HG02970 (cell line): Measurements from ENCODE around the gene STK32C.
"Not testable (repeated sequence)": the region's sequence is repeated elsewhere in the genome, so short reads cannot be mapped to it uniquely, and the experiment has no call there.

Source experiments
- ATAC-seq: cut with Tn5 transposase; IDR thresholded peaks from one replicate; pipeline ENCODE4 v1.9.1; 2021; ENCODE audit warnings: mild to moderate bottlenecking, moderate library complexity, moderate number of reproducible peaks; ENCODE audit not compliant: unreplicated experiment, low FRiP score

The STK32C gene

DNA sequence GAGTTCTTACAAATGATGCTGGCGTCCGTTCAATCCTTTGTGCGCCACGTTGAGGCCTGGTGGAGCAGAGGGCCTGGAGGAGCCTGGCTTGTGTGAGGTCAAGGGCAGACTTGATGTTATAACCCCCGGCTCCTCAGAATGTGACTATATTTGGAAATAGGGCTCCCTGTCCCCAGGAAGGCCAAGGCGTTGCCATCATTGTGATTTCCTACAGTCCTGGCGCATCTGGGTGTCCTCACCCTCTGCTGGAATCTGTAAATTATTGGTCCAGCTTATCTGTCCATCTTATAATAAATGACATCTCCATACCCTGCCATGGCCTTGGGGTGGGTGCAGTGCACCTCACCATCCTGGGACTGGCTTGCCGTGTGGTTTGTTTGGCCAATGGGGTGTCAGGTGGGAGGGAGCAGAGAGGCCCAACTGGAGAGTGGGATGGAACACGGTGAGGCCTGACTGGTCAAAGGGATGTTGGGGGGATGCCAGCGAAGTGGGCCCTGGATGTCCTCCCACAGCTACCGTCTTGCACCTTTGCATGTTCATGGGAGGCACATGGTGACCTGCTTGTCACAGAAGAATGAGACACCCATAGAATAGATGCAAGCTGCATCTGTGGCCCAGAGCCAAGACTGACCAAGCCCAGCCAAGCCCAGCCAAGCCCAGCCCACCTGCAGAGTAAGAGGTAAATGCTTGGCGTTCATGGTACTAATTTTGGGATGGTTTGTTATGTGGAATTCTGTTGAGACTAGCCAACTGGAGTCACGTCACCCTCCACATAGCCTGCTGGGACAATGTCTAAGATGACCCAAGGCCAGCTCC is 13.1 kb upstream of the STK32C start:
- no peak for ATAC-seq

DNA sequence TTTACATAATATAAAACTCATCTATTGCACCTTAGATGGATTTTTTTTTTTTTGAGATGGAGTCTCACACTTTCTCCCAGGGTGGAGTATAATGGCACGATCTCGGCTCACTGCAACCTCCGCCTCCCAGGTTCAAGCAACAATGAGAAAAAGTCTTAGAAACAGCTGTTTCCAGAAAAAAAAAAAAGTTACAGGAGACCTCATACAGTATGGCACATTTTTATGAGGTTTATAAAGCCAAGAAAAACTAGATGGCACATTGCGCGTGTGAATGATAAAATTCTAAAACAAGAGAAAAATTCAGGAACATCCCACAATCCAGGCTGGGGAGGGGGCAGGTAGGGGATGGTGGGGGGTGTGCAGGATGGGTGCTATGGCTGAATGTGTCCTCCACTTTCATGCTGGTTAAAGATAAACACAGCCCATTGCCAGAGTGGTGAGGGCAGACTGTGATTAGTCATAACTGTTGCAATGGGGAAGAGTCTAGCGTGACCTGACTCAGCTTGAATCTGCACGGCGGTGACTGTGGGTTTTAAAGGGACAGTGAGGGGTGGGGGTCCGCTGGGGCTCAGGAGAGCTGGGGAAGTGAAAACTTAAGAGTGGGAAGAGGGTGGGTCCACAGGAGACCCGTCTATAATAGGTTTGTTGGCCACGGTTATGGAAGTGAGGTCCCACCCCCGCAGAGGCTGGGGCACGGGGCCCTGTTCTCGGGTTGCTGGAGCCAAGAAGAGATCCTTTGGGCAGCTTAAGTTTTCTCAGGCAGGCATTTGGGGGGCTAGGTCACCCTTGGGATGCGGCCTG is 12.3 kb upstream of the STK32C start:
- ATAC-seq, result peak; percentile 94

DNA sequence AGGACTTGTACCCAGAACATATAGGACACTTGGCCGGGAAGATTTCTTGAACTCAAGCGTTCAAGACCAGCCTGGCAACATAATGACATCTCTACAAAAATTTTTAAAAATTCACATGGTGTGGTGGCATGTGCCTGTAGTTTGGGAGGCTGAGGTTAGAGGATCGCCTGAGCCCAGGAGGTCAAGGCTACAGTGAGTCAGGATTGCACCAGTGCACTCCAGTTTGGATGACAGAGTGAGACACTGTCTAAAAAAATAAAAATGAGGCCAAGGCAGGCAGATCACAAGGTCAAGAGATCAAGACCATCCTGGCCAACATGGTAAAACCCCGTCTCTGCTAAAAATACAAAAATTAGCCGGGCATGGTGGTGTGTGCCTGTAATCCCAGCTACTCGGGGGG is 9.7 kb upstream of the STK32C start:
- ATAC-seq, result not testable (repeated sequence)

GRCh38 chr10:132316133-132316532 is 8.4 kb upstream of the STK32C start:
- no peak for ATAC-seq

GRCh38 chr10:132314881-132315280 is 7.1 kb upstream of the STK32C start:
- ATAC-seq, result not testable (repeated sequence)

DNA sequence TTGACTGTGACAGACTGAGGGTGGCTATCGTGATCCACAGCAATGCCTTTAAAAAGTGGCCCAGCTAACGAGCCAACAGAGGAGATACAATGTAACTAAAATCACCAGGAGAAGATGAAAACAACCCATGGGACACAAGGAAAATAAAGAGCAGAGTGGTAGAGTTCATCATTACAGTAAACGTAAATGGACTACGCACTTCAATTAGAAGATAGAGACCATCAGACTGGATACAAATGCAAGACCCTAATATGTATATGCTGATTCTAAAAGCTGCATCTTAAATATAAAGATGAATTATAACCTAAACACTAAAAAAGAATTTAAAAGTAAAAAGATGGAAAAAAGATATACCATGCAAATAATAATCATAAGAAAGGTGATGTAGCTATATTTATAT is 6.6 kb upstream of the STK32C start:
- ATAC-seq, result no peak

- ATAC-seq, result no peak
Observed at GRCh38 chr10:132313865-132314264, 6.1 kb upstream of the STK32C start.

GRCh38 chr10:132313305-132313704 is 5.6 kb upstream of the STK32C start:
- no peak for ATAC-seq

DNA sequence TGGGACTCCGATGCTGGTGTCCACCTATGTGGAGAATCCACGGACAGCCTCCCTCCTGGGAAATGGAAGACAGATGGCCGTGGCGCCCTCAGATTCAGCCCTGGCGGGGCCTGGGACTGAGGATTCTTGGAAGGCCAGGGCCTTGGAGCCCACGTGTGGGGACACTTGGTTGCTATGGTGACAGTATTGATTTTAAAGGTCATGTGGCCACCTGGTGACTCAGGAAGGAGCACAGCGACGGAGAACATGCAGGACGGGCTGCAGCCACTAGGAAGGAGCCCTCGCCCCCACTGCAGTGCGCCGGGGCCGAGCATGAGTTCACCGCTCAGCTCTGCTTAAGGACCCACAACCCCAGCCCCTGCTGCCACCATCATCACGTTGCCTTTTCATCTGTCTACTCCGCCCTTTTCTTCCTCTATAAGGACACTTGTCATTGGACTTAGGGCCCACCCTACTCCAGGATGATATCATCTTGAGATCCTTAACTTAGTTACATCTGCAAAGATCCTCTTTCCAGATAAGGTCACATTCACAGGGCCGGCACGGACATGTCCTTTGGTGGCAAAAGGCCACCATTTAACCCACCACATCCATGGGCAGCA is 3.7 kb upstream of the STK32C start:
- ATAC-seq, result no peak

- ATAC-seq, result no peak
Observed at GRCh38 chr10:132310701-132311337, 3.1 kb upstream of the STK32C start.

DNA sequence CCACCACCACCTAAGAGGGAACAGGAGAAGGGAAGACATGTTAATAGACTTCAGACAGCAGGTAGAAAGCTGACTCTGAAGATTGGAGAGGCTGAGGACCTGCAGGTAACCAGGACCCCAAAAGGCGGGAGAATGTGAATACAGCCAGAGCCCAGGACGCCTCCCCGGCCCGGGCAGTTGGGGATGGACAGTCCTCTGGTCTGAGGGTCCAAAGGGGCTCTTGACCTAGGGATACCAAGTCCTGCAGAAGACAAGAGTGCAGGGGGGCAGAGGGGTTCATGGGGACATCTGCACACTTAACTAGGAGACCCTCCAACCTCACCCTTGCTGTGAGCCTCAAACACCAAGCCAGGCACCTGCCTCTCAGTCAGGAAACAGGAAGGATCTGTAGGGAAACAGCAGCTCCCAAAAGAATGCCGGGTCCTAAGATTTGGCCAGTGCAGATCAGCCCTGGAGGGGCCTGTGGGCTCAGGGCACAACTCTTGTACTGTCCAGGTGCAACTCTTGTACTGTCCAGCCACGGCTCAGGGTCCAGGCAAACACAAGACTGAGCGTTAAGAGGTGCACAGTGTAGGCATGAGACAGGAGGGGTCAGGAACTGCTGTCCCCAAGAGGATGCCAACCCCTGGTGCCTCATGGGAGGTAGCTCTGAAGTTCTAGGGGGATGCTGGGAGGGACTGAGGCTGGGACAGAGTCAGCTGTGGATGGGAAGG is 2.3 kb upstream of the STK32C start:
- ATAC-seq, result no peak

DNA sequence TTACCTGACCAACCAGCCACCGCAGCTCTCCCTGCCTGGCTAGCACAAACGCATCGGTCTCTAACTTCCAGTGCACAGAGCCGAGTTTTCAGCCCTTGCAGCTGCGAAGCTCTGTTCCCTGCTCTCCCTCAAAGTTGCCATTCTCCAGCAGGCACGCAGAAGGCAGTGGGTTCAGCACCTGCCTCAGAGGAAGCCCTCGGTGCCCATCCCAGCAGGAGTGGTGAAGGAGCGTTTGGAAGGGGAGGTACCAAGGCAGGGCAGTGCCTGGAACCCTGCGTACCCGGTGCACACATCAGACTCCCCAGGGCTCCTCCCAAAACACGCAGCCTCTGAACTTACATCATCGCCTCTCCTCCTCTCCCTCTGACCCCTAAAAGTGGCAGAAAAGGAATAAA is 1.7 kb upstream of the STK32C start:
- no peak for ATAC-seq

GRCh38 chr10:132308587-132309470 is 1.1 kb upstream of the STK32C start:
- ATAC-seq, result no peak

- ATAC-seq, result peak; percentile 14
Observed at GRCh38 chr10:132306864-132307751, 642 bp downstream of the STK32C start.

- no peak for ATAC-seq
Observed at GRCh38 chr10:132306343-132306685, 1.4 kb downstream of the STK32C start.

- no peak for ATAC-seq
Observed at GRCh38 chr10:132305654-132306342, 2.0 kb downstream of the STK32C start.

DNA sequence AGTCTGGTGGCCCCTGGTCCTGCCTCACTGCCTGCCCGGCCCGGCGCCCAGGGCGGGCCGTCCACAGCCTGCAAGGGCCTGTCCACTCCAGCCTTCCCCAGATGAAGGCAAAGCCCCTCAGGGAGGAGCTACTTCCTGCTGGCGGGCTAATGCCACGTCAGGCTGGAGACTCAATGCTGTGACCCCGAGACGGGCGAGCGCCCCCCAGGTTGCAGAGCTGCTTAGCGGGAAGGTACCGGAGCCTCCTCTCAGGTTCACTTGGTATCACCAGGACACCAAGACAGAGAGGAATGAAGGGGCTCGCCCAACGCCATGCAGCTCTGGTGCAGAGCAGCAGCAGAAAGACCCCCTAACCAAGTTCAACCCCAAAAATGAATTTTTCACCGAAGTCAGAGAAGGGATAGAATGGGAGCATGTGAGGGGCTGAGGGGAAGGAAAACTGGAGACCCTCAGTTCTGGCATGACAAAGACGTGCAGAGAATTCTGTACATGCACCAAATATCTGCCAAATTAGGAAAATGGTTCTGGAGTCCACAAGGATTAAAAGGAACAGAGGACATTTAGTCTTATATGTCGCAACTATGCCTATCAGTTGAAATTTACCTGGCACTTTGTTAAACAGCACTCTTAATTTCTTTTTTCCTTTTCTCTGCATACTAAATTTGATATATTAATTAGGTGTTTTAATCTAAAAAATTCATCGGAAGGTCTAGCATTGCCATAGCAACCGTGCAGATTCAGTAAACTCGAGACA is 2.8 kb downstream of the STK32C start:
- ATAC-seq, result no peak
